ENCODE measurements around the gene DLG2.

DLG2 gene

GRCh38 chr11:84681456-84681855 lies 945.7 kb downstream of the DLG2 start:
- no peak for DNase-seq (ENCODE audit: extremely low read depth, low read depth)
- no peak for TF ChIP-seq CTCF (IDR thresholded peaks at IDR 0.05; ENCODE audit: low read depth, low read length)

GRCh38 chr11:84675396-84676025 lies 951.6 kb downstream of the DLG2 start:
- no peak for DNase-seq (ENCODE audit: extremely low read depth, low read depth)
- no peak for TF ChIP-seq CTCF (IDR thresholded peaks at IDR 0.05; ENCODE audit: low read depth, low read length)

GRCh38 chr11:84673753-84674152 lies 953.4 kb downstream of the DLG2 start:
- DNase-seq (ENCODE audit: extremely low read depth, low read depth) = no peak

GRCh38 chr11:84671325-84671999 lies 955.7 kb downstream of the DLG2 start:
- DNase-seq (ENCODE audit: extremely low read depth, low read depth) = no peak
- TF ChIP-seq CTCF (IDR thresholded peaks at IDR 0.05; ENCODE audit: low read depth, low read length) = no peak

More at GRCh38 chr11:84673753-84674152, 953.4 kb downstream of the DLG2 start:
- TF ChIP-seq CTCF (IDR thresholded peaks at IDR 0.05; ENCODE audit: low read depth, low read length) = no peak

DNA sequence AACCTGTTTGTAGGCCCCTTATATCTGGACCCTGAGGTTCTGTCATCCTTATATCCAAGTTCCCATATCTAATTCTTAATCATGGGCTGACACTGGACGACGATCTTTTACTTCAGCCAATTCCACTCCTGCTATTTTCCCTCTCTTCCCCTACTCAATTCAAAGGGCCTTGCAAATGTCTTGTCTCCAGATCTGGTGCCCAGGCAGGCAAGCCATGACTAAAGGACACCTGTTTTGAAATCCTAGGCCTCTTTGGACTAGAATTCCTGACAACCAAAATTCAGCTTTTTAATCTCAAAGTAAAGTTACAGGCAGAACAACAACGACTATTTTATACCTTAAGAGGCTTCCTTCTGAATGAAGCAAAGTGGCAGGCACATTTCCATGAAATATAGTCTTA lies 963.4 kb downstream of the DLG2 start:
- no peak for TF ChIP-seq CTCF (IDR thresholded peaks at IDR 0.05; ENCODE audit: low read depth, low read length)
- DNase-seq (ENCODE audit: extremely low read depth, low read depth) = no peak

GRCh38 chr11:84660257-84660977 lies 966.7 kb downstream of the DLG2 start:
- no peak for DNase-seq (ENCODE audit: extremely low read depth, low read depth)
- TF ChIP-seq CTCF (IDR thresholded peaks at IDR 0.05; ENCODE audit: low read depth, low read length) = no peak

DNA sequence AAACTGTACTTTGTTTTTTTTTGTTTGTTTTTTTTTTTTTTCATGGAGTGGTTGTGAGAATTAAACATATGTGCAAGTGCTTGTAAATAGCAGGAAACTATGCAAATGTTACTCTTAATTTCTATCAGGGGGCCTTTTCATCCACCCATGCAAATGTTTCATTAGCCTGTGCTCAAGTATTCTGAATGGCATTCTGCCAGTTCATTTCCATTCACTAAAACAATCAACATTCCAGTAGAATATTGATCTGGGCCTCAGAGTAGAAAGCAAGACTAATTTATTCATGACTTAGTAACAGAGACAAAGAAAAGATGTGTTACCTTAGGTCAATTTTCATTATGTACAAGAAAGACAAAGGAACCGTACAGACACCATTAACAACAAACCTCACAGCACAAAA lies 971.4 kb downstream of the DLG2 start:
- DNase-seq (ENCODE audit: extremely low read depth, low read depth) = no peak
- TF ChIP-seq CTCF (IDR thresholded peaks at IDR 0.05; ENCODE audit: low read depth, low read length) = no peak
